Duodenal mucosa (tissue), 2 donors: ENCODE results near the gene AGR3.

Experiments
- H3K27ac ChIP-seq: one replicate; pipeline ENCODE4 v1.7.0; 2013; ENCODE audit warnings: low read depth, low read length
- H3K27me3 ChIP-seq, 2 donors: one replicate each; pipeline ENCODE4 v1.7.0; 2013; ENCODE audit warnings: low read length in 2 of 2, control low read depth in 1 of 2; ENCODE audit not compliant: insufficient read depth in 2 of 2, control insufficient read depth in 1 of 2
- H3K36me3 ChIP-seq, 2 donors: one replicate each; pipeline ENCODE4 v1.7.0; 2013; ENCODE audit warnings: low read length in 2 of 2, control low read depth in 1 of 2; ENCODE audit not compliant: insufficient read depth in 2 of 2, control insufficient read depth in 1 of 2
- H3K4me1 ChIP-seq, 2 donors: one replicate each; pipeline ENCODE4 v1.7.0; 2013; ENCODE audit warnings: low read length in 2 of 2, control low read depth in 1 of 2; ENCODE audit not compliant: insufficient read depth in 2 of 2, control insufficient read depth in 1 of 2
- H3K4me3 ChIP-seq, 2 donors: one replicate each; pipeline ENCODE4 v1.7.0; 2013; ENCODE audit warnings: low read length in 2 of 2, low read depth in 1 of 2
- H3K9ac ChIP-seq, 2 donors: one replicate each; pipeline ENCODE4 v1.7.0; 2013; ENCODE audit warnings: low read length in 2 of 2, low read depth in 1 of 2
- H3K9me3 ChIP-seq, 2 donors: one replicate each; pipeline ENCODE4 v1.7.0; 2013; ENCODE audit warnings: low read length in 2 of 2, control low read depth in 1 of 2; ENCODE audit not compliant: control insufficient read depth in 1 of 2

The AGR3 gene

DNA sequence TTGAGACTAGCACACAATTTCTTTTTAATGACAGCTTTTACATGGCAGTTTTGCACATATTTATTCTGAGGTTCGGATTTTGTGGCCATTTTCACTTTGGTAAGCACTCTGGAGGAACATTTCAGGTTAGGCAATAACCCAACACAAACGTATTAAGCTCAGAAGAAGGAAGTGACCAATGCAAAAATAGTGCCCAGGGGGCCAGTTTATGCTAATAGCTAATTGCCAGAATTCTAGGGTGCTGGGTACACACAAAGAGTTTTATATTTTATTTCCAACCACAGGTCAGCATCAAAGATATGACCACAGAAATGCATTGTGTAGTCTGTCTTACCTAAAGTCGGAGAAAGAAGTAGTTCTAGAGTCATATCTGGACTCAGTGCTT is 68.6 kb downstream of the AGR3 start:
- H3K27ac ChIP-seq = no peak overlapping the region
- no peak overlapping the region for H3K4me3 ChIP-seq
- H3K9ac ChIP-seq = no peak overlapping the region
- peaks cover 8 to 38% of the 10 kb centered on the region in 2 donors for H3K4me1 ChIP-seq
- H3K27me3 ChIP-seq = no peaks in the 10 kb centered on the region
- H3K36me3 ChIP-seq = no peaks in the 10 kb centered on the region
- no peaks in the 10 kb centered on the region for H3K9me3 ChIP-seq

DNA sequence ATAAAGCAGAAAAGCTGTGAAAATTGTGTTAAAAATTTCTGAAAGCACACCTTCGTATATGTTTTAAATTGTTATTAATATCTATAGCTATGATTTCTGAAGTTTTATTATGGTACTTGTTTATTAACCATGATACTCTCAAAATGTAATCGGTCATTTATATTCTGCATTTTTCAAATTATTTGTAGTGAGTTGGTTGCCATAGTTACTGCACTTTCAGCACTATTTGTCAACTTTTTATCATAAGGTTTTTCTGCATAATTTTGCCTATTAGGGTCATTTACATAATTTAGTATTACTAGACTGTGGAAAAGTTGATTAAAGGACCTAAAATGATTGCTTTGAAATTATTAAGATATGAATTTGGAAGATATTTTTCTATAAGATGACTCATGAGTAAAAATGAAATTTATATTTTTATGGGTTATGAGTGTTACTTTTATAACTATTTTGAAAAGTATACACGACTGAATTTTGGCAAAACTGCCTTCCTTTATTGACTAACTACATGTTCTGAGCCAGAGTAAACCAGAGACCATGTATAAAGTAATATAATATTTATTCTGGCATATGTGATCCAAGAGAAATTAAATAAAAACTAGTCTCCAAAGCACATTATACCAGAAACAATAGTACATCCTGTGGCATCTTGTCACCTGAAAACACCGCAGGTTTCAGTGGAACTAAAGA is 69.1 kb downstream of the AGR3 start:
- peaks cover 5 to 33% of the 10 kb centered on the region in 2 donors for H3K4me1 ChIP-seq
- H3K27me3 ChIP-seq = no peaks in the 10 kb centered on the region
- no peaks in the 10 kb centered on the region for H3K36me3 ChIP-seq
- H3K4me3 ChIP-seq = no peak overlapping the region
- H3K9me3 ChIP-seq = no peaks in the 10 kb centered on the region
- no peak overlapping the region for H3K9ac ChIP-seq
- no peak overlapping the region for H3K27ac ChIP-seq

DNA sequence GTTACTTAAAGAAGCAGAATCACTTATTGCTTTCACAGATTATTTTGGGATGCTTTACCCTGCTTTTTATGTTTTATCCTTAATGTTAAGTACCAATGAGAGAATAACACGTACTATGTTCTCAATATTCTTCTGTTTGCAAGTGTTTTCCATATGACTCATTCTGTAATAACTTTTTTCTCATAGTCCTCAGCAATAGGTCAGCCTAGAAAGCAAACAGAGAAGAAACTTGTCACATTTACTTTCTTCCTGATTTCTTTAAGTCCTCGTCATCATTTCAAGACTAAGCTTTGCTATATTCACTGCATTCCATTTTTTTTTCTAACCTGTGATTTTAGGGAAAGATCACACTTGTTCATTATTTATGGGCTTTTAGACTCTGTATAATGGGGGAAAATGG is 70.2 kb downstream of the AGR3 start:
- H3K9ac ChIP-seq = no peak overlapping the region
- H3K27ac ChIP-seq = no peak overlapping the region
- H3K4me3 ChIP-seq = no peak overlapping the region
- peaks cover 5 to 31% of the 10 kb centered on the region in 2 donors for H3K4me1 ChIP-seq
- no peaks in the 10 kb centered on the region for H3K27me3 ChIP-seq
- no peaks in the 10 kb centered on the region for H3K36me3 ChIP-seq
- no peaks in the 10 kb centered on the region for H3K9me3 ChIP-seq

DNA sequence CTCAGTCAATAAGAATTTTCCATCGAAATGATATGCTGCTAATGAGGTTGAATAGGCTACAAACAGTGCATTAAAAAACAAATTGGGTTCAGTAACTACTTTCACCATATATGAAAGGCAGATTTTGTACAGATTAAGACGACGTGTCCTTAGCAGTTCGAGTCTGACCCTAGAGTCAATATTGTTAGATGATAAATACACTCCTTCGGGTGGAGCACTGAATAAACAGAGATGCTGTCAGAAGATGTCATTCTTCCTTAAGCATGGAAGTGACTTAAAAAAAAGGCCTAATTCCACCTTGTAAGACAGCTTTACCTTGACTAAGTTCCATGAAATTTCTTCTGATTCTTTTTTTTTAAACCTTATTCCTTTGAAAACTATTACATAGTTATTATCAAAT is 71.2 kb downstream of the AGR3 start:
- Histone ChIP-seq H3K9ac (no peak overlapping the region), H3K4me3 (no peak overlapping the region), H3K36me3 (no peaks in the 10 kb centered on the region), H3K27me3 (no peaks in the 10 kb centered on the region), H3K4me1 (peaks cover 5 to 31% of the 10 kb centered on the region in 2 donors), H3K9me3 (no peaks in the 10 kb centered on the region), H3K27ac (no peak overlapping the region)

DNA sequence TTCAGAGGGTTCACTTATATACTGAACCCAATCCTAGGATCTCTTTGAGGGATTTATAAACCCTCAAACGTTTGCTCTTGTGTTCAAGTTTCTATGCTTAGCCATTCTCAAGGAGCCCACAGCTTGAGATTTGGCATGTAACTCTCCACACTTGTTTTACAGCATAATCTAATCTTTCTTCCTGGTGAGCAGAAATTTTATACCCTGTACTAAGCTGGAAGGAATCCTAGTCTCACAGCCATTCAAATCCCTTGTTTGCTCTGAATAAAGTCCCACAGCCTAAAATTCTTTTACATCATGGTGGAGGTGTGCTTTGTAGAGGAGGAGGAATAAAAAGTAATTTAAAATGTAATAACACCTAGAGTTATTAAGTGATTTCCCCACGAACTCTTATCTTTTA is 71.7 kb downstream of the AGR3 start:
- no peak overlapping the region for H3K9ac ChIP-seq
- H3K27me3 ChIP-seq = no peaks in the 10 kb centered on the region
- H3K4me3 ChIP-seq = no peak overlapping the region
- no peak overlapping the region for H3K27ac ChIP-seq
- no peaks in the 10 kb centered on the region for H3K9me3 ChIP-seq
- no peaks in the 10 kb centered on the region for H3K36me3 ChIP-seq
- H3K4me1 ChIP-seq = peaks cover 5 to 31% of the 10 kb centered on the region in 2 donors
